ENCODE data around the gene PRR11. TPM values are rescaled to one million over a fixed set of nuclear protein-coding genes. Genes with fewer than 3 reads are reported as not detected.

The PRR11 gene
- total RNA-seq, 1 donor from 2014 or later, result 51.9 TPM

DNA sequence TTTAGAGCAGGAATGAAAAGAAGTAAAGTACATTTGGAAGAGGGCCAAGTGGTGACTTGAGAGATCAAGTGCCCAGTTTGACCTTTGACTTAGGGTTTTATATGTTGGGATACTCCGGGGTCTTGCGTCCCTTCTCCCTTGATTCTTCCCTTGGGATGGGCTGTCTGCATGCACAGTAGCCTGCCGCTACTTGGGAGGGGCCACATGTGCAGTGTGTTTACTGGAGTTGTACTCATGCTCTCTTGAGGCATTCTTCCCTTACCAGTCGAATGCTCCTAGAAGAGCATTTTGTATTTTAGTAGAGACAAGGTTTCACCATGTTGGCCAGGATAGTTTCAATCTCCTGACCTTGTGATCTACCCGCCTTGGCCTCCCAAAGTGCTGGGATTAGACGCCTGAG, 88.5 kb downstream of the PRR11 start:
- Histone ChIP-seq H3K9ac (no peak overlapping the region), H3F3A (ENCODE audit: low read depth) (no peaks in the 10 kb centered on the region), H3K9me3 (ENCODE audit: low read depth) (no peaks in the 10 kb centered on the region), H2AFZ (replicated peaks) (no peak overlapping the region), H3K4me1 (no peaks in the 10 kb centered on the region), H3K4me3 (no peak overlapping the region), H3K79me2 (ENCODE audit: low read depth) (no peaks in the 10 kb centered on the region), H3K4me2 (no peak overlapping the region), H3K27ac (no peak overlapping the region), H3K36me3 (no peaks in the 10 kb centered on the region), H3K27me3 (no peaks in the 10 kb centered on the region), H4K20me1 (ENCODE audit: low read depth) (no peaks in the 10 kb centered on the region)
- H3K36me3 Mint-ChIP-seq, result no peaks in the 10 kb centered on the region
- no peaks in the 10 kb centered on the region for H3K9me3 Mint-ChIP-seq
- H3K27ac Mint-ChIP-seq, result peak overlapping the region; percentile 23
- H3K4me1 Mint-ChIP-seq, result no peaks in the 10 kb centered on the region
- no peak overlapping the region for H3K4me3 Mint-ChIP-seq
- DNase-seq (ENCODE audit: low spot score), result no peak
- H3K27me3 Mint-ChIP-seq (ENCODE audit: insufficient read depth, low read depth), result no peaks in the 10 kb centered on the region
- TF ChIP-seq EZH2phosphoT487 (IDR thresholded peaks at IDR 0.05) (no peak), EZH2 (IDR thresholded peaks at IDR 0.05) (no peak)
- TF ChIP-seq, protein P1, sequence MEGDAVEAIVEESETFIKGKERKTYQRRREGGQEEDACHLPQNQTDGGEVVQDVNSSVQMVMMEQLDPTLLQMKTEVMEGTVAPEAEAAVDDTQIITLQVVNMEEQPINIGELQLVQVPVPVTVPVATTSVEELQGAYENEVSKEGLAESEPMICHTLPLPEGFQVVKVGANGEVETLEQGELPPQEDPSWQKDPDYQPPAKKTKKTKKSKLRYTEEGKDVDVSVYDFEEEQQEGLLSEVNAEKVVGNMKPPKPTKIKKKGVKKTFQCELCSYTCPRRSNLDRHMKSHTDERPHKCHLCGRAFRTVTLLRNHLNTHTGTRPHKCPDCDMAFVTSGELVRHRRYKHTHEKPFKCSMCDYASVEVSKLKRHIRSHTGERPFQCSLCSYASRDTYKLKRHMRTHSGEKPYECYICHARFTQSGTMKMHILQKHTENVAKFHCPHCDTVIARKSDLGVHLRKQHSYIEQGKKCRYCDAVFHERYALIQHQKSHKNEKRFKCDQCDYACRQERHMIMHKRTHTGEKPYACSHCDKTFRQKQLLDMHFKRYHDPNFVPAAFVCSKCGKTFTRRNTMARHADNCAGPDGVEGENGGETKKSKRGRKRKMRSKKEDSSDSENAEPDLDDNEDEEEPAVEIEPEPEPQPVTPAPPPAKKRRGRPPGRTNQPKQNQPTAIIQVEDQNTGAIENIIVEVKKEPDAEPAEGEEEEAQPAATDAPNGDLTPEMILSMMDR (IDR thresholded peaks at IDR 0.05), result no peak

MicroRNA genes within 50 kb of the gene (microRNA counts, 767-probe panel; counts per million panel counts)
- microRNA hsa-miR-301a-3p, result 8,953 counts per million, percentile 96 among the panel's probes with 10 or more counts
- microRNA hsa-miR-454-3p, result 4,079 counts per million, percentile 91 among the panel's probes with 10 or more counts

Small RNA genes within 50 kb of the gene (microRNA-seq; reads per million reads assigned to microRNA genes)
- gene MIR301A (129 reads per million, percentile 79 among the genes with 10 or more reads in this experiment), gene MIR454 (573 reads per million, percentile 91 among the genes with 10 or more reads in this experiment)

Small RNA genes within 50 kb of the gene (small RNA-seq; reads per million reads assigned to genes)
- gene MIR301A (17.0 reads per million, percentile 97 among the genes with 10 or more reads in this experiment), gene MIR454 (9.7 reads per million, percentile 95 among the genes with 10 or more reads in this experiment), gene RNU2-58P (0.77 reads per million, percentile 71 among the genes with 10 or more reads in this experiment)

Other genes starting within 250 kb of the PRR11 start
- gene TRIM37, start 48.9 kb upstream of the PRR11 start, total RNA-seq (ENCODE audit: low replicate concordance), result 68.4 and 86.4 TPM in 2 replicates
- gene SKA2, start 560 bp upstream of the PRR11 start, total RNA-seq (ENCODE audit: low replicate concordance), result 166 and 352 TPM in 2 replicates
- gene SMG8, start 54.3 kb downstream of the PRR11 start, total RNA-seq (ENCODE audit: low replicate concordance), result 20.8 and 24.0 TPM in 2 replicates
- gene GDPD1, start 64.8 kb downstream of the PRR11 start, total RNA-seq (ENCODE audit: low replicate concordance), result 13.6 and 17.8 TPM in 2 replicates
- 21.4 and 38.0 TPM in 2 replicates for gene YPEL2, start 175.9 kb downstream of the PRR11 start, total RNA-seq (ENCODE audit: low replicate concordance)